ENCODE results near the gene MSL1. TPM values are rescaled to one million over a fixed set of nuclear protein-coding genes. Genes with fewer than 3 reads are reported as not detected.

The MSL1 gene
- total RNA-seq, 4 donors from 2014 or later, result 70.6 to 117 (median 82.4) TPM

DNA sequence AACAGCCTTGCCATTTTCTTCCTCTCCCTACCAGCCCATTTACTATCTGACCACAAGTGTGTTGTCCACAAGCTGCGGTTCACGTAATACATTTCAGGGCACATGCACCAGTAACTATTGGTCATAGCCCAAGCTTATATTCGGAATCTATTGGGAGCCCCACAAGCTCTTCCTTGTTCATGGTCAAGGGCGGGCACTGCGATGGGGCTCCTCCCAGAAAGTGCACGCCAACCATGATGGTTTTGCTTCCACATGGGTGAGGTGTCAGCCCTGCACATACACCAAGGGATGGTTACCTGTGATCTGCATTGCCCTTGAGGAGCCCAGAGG lies 46.9 kb upstream of the MSL1 start:
- 31 to 42% methylated on average over 6 of the region's 6 CpGs for WGBS, 2 donors
- no peak overlapping the region for H3K4me3 ChIP-seq (ENCODE audit: low read depth, poor library complexity, severe bottlenecking)
- DNase-seq (ENCODE audit: low spot score in 2 of 2), result no peak
- TF ChIP-seq, protein P1, sequence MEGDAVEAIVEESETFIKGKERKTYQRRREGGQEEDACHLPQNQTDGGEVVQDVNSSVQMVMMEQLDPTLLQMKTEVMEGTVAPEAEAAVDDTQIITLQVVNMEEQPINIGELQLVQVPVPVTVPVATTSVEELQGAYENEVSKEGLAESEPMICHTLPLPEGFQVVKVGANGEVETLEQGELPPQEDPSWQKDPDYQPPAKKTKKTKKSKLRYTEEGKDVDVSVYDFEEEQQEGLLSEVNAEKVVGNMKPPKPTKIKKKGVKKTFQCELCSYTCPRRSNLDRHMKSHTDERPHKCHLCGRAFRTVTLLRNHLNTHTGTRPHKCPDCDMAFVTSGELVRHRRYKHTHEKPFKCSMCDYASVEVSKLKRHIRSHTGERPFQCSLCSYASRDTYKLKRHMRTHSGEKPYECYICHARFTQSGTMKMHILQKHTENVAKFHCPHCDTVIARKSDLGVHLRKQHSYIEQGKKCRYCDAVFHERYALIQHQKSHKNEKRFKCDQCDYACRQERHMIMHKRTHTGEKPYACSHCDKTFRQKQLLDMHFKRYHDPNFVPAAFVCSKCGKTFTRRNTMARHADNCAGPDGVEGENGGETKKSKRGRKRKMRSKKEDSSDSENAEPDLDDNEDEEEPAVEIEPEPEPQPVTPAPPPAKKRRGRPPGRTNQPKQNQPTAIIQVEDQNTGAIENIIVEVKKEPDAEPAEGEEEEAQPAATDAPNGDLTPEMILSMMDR (IDR thresholded peaks at IDR 0.05), result no peak
- no peak for TF ChIP-seq POLR2A (IDR thresholded peaks at IDR 0.05)
- intact Hi-C loops (cut with DNase I; ENCODE audit: low total_unique reads), result no loop called here

DNA sequence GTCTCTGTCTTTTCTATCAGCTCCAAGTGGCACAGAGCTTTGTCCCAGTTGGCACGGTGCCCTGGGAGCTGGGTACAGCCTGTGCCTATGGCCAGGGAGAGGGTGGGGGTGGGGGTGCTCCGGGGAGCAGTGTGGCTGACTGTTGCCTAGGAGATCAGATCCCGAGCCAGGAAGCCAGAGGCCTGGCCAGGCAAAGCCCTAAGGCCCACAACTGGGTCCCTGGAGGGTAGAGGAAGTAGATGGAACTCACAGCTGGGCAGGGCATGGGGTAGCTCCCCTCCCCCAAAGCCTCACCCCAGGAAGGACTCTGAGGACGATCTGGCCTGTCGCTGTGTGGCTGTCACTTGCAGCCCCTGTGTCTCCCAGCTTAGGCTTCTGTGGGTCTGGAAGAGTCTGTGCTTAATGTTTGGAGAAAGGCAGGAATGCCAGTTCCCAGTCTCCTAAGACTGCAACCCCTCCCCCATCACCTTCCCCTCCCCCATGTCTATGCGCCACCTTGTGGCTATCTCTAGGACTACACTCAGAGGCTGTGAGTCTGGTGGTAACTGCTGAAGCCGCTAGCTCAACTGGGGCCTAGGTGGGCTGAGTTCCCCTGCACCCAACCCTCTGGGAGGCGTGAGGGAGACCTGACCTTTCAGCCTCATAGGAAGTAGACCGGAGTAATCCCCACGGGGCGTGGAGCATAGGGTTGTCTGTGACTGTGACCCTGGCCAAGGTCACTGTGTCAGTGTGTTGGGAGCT lies 46.4 kb upstream of the MSL1 start:
- peak in 1 of 2 donors; percentile 75 for DNase-seq (ENCODE audit: low spot score in 2 of 2)

DNA sequence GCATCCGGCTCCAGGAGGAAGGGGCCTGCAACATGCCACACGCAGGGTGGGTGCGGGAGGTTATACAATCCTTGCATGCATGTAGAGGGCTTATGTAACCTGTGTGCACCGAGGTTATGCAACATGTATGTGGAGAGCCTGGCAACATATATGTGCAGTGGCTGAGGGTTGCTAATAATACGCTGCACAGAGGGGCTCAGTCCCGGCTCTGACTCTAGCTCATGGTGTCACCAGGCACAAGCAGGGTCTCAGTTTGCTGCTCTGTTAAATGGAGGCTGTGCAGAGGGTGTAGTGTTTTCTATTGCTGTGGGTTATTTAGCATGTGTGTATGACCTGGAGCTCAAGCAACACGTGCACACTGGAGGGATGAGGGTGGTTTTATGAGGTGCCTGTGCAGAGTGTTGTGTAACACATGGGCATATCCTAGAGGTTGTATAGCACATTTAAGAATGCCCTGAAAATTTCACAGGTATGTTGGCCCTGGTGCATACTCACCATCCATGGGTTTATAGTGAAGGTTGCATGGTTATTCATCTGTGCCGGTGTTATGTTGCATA lies 45.8 kb upstream of the MSL1 start:
- no peak for DNase-seq (ENCODE audit: low spot score in 2 of 2)
- WGBS, 2 donors, result 35 to 45% methylated on average over 8 of the region's 8 CpGs
- intact Hi-C loops (cut with DNase I; ENCODE audit: low total_unique reads), result no loop called here
- H3K4me3 ChIP-seq (ENCODE audit: low read depth, poor library complexity, severe bottlenecking), result no peak overlapping the region
- TF ChIP-seq, protein P1 (IDR thresholded peaks at IDR 0.05), result no peak
- no peak for TF ChIP-seq POLR2A (IDR thresholded peaks at IDR 0.05)

More for the DNA sequence above, 46.4 kb upstream of the MSL1 start:
- TF ChIP-seq POLR2A (IDR thresholded peaks at IDR 0.05), result no peak
- TF ChIP-seq, protein P1 (IDR thresholded peaks at IDR 0.05), result peak in 1 of 3 donors; percentile 72
- intact Hi-C loops (cut with DNase I; ENCODE audit: low total_unique reads), result no loop called here
- H3K4me3 ChIP-seq (ENCODE audit: low read depth, poor library complexity, severe bottlenecking), result no peak overlapping the region
- WGBS, 2 donors, result 10 to 13% methylated on average over 11 of the region's 11 CpGs

DNA sequence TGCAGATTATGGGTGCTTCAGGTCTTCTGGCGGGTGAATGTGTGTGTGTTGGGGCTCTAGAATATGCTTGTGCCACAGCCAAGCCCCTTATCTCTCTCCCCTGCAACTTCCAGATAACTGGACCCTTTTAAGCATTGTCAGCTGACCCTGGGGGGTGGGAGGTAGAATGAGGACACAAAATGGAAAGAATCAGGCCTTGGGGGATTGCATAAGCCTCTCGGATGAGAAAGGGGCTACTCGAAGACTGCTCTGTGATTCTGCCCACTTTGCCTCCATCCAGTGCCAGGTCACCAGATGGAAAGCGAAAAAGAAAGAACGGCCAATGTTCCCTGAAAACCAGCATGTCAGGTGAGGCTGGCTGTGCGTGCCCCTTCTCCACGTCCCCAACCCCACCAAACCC lies 45.2 kb upstream of the MSL1 start:
- TF ChIP-seq POLR2A (IDR thresholded peaks at IDR 0.05), result no peak
- TF ChIP-seq, protein P1 (IDR thresholded peaks at IDR 0.05), result no peak
- WGBS, 2 donors, result 85% methylated on average over 7 of the region's 7 CpGs
- no peak for DNase-seq (ENCODE audit: low spot score in 2 of 2)
- intact Hi-C loops (cut with DNase I; ENCODE audit: low total_unique reads), result no loop called here
- no peak overlapping the region for H3K4me3 ChIP-seq (ENCODE audit: low read depth, poor library complexity, severe bottlenecking)

DNA sequence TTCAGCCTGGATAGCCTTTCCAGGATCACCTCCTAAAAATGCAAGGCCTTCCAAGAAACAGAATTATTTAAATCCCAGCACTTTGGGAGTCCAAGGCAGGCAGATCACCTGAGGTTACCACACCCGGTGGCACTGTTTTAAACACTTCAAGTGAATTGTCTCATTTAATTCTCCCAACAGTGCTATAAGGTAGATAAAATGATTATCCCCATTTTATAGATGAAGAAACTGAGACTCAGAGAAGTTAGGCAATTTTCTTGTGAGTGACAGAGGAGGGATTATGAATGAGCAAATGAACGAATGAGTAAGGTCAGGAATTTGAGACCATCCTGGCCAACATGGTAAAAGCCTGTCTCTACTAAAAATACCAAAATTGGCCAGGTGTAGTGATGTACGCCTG lies 42.2 kb upstream of the MSL1 start:
- H3K4me3 ChIP-seq (ENCODE audit: low read depth, poor library complexity, severe bottlenecking), result no peak overlapping the region
- DNase-seq (ENCODE audit: low spot score in 2 of 2), result no peak
- TF ChIP-seq, protein P1 (IDR thresholded peaks at IDR 0.05), result no peak
- no peak for TF ChIP-seq POLR2A (IDR thresholded peaks at IDR 0.05)
- intact Hi-C loops (cut with DNase I; ENCODE audit: low total_unique reads), result no loop called here
- 87 to 92% methylated on average over 3 of the region's 3 CpGs for WGBS, 2 donors
